Measurements from ENCODE around the gene ZNF747. TPM values are rescaled to one million over a fixed set of nuclear protein-coding genes. Genes with fewer than 3 reads are reported as not detected.

Gene ZNF747
- total and polyA plus RNA-seq, 2 donors (not counting 3 experiments of a cell fraction or from before 2014, with no cell fraction given): 6.4 to 7.2 TPM

GRCh38 chr16:30521873-30522641 is 12.6 kb downstream of the ZNF747 start:
- Histone ChIP-seq H3K4me3 (replicated peaks in 1 of 3; ENCODE audit: insufficient read depth in 1 of 3, low read depth in 1 of 3, low read length in 3 of 3) (no peak overlapping the region), H4K20me1 (replicated peaks; ENCODE audit: control insufficient read depth, extremely low read depth, insufficient read depth, low read length) (no peaks in the 10 kb centered on the region), H3K9me1 (replicated peaks; ENCODE audit: control insufficient read depth, extremely low read depth, insufficient read depth, low read length) (no peaks in the 10 kb centered on the region), H3K27me3 (ENCODE audit: control insufficient read depth in 2 of 2, insufficient read depth in 2 of 2, low read length in 2 of 2) (no peaks in the 10 kb centered on the region), H3K36me3 (ENCODE audit: control insufficient read depth in 2 of 2, extremely low read depth in 1 of 2, insufficient read depth in 2 of 2, low read length in 2 of 2) (no peaks in the 10 kb centered on the region), H3K9me3 (replicated peaks; ENCODE audit: control insufficient read depth, insufficient read depth, low read length) (no peaks in the 10 kb centered on the region), H3K79me2 (ENCODE audit: control insufficient read depth, insufficient read depth, low read length) (no peaks in the 10 kb centered on the region), H3K27ac (ENCODE audit: insufficient read depth, low read depth, low read length) (no peak overlapping the region), H3K9ac (replicated peaks; ENCODE audit: extremely low read depth, insufficient read depth, low read length) (no peak overlapping the region), H3K4me1 (ENCODE audit: control insufficient read depth, extremely low read depth, insufficient read depth, low read length) (no peaks in the 10 kb centered on the region), H3K4me2 (ENCODE audit: insufficient read depth, low read length) (no peak overlapping the region), H2AFZ (ENCODE audit: low read depth, low read length) (no peak overlapping the region)
- no peak for DNase-seq (ENCODE audit: low read depth, low spot score)
- BruUV-seq (replicated peaks): no TSS peak
- POLR2A ChIA-PET: no interaction called here
- CTCF ChIA-PET: interaction anchor here (0.9 to 2.4 kb wide), 5 partner anchors 10 to 76 kb away, joined by 3 to 5 read pairs (median 3); no protein-coding TSS in a partner anchor
- no peak for FAIRE-seq
- no peak for TF ChIP-seq FOS (IDR thresholded peaks at IDR 0.05; ENCODE audit: borderline replicate concordance, insufficient read depth, low read length)
- dilution Hi-C loops (cut with MboI; ENCODE audit: extremely low pct_ligation_motif_present, low sequenced_read_pairs) (no loop called here), intact Hi-C loops (cut with micrococcal nuclease) (no loop called here)

DNA sequence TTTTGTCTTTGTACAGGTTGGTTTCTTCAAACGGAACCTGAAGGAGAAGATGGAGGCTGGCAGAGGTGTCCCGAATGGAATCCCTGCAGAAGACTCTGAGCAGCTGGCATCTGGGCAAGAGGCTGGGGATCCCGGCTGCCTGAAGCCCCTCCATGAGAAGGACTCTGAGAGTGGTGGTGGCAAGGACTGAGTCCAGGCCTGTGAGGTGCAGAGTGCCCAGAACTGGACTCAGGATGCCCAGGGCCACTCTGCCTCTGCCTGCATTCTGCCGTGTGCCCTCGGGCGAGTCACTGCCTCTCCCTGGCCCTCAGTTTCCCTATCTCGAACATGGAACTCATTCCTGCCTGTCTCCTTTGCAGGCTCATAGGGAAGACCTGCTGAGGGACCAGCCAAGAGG is 13.2 kb downstream of the ZNF747 start:
- DNase-seq (ENCODE audit: low read depth, low spot score) (no peak), FAIRE-seq (no peak)
- H3K27ac ChIP-seq (ENCODE audit: insufficient read depth, low read depth, low read length): no peak overlapping the region
- ChIA-PET POLR2A (no interaction called here), CTCF (interaction anchor here (0.9 to 2.4 kb wide), 4 partner anchors 9 to 77 kb away, joined by 3 to 5 read pairs (median 4); no protein-coding TSS in a partner anchor)
- no peak overlapping the region for H3K4me3 ChIP-seq (replicated peaks in 1 of 3; ENCODE audit: insufficient read depth in 1 of 3, low read depth in 1 of 3, low read length in 3 of 3)
- H3K27me3 ChIP-seq (ENCODE audit: control insufficient read depth in 2 of 2, insufficient read depth in 2 of 2, low read length in 2 of 2): no peaks in the 10 kb centered on the region
- no peaks in the 10 kb centered on the region for H3K79me2 ChIP-seq (ENCODE audit: control insufficient read depth, insufficient read depth, low read length)
- no peak overlapping the region for H3K4me2 ChIP-seq (ENCODE audit: insufficient read depth, low read length)
- TF ChIP-seq FOS (IDR thresholded peaks at IDR 0.05; ENCODE audit: borderline replicate concordance, insufficient read depth, low read length) (no peak), POLR2A (IDR thresholded peaks at IDR 0.05; ENCODE audit: low read depth, low read length) (no peak), GATA2 (IDR thresholded peaks at IDR 0.05; ENCODE audit: insufficient read depth, insufficient read length, low read depth, low read length) (no peak)
- BruUV-seq (replicated peaks): no TSS peak
- intact Hi-C loops (cut with micrococcal nuclease) (no loop called here), dilution Hi-C loops (cut with MboI; ENCODE audit: extremely low pct_ligation_motif_present, low sequenced_read_pairs) (no loop called here)
- no peak overlapping the region for H2AFZ ChIP-seq (ENCODE audit: low read depth, low read length)
- no peak overlapping the region for H3K9ac ChIP-seq (replicated peaks; ENCODE audit: extremely low read depth, insufficient read depth, low read length)
- H3K4me1 ChIP-seq (ENCODE audit: control insufficient read depth, extremely low read depth, insufficient read depth, low read length): no peaks in the 10 kb centered on the region
- no peaks in the 10 kb centered on the region for H3K36me3 ChIP-seq (ENCODE audit: control insufficient read depth in 2 of 2, extremely low read depth in 1 of 2, insufficient read depth in 2 of 2, low read length in 2 of 2)
- no peaks in the 10 kb centered on the region for H4K20me1 ChIP-seq (replicated peaks; ENCODE audit: control insufficient read depth, extremely low read depth, insufficient read depth, low read length)
- H3K9me3 ChIP-seq (replicated peaks; ENCODE audit: control insufficient read depth, insufficient read depth, low read length): no peaks in the 10 kb centered on the region
- H3K9me1 ChIP-seq (replicated peaks; ENCODE audit: control insufficient read depth, extremely low read depth, insufficient read depth, low read length): no peaks in the 10 kb centered on the region
